GM21381 (cell line): Measurements from ENCODE around the gene ZNF592.

Source experiments
- ATAC-seq: cut with Tn5 transposase; IDR thresholded peaks from one replicate; pipeline ENCODE4 v1.9.1; 2021; ENCODE audit warnings: mild to moderate bottlenecking, moderate library complexity; ENCODE audit not compliant: unreplicated experiment

ZNF592 gene

DNA sequence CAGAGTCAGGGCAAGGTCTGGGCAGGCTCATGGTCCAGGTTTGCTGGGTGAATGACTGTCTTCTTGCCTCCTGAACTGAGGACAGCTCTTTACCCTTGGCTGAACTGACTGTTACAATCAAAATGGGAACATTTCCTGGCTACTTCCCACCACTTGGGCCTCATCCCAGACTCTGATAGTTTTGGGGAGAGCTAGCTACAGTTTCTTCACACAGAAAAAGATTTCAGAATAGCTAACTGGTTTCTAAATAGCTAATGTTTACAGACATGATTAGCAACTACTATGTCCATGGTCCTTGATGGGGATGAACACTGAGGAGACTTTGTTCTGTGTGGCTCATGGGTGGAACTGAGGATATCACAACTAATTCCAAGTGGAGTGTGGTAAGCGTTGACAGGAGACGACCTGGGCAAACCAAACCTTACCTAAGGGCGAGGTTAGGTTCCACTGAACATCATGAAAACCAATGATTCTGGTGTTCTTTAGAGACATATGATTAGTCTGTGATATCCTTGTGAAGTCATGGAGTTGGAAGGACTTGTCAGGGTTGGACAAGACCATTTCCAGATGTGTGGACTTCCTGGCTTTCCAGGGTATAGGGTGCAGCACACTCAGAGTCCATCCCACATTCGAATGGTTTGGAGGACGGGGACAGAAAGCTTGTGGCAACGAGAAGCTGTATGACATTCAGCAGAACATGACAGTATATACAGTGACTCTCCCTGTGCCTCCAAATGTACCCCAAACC lies 76.0 kb downstream of the ZNF592 start:
- no peak for ATAC-seq

DNA sequence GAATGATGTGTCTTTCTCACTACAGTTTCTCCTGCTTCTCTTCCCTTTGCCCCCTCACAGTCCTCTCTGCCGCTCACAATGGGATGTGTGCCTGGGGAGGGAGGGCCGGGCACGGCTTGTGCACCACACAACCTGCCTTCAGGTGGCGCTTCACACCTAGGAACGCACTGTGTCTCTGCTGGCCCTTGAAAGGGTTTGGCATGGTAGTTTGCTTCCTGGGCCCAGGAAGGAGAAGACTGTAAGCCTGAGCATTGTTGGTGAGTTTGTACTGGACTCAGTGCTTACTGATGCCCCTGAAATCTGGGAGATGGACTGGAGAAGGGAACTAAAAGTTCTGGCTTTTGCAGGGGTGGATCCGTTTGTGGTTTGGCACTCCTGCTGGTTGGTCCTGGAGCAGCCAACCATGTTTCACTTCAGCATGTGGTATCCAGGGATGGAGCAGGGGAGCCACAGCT lies 78.0 kb downstream of the ZNF592 start:
- ATAC-seq = no peak

- no peak for ATAC-seq
These were observed 78.9 kb downstream of the ZNF592 start for GRCh38 chr15:84827246-84827645.

DNA sequence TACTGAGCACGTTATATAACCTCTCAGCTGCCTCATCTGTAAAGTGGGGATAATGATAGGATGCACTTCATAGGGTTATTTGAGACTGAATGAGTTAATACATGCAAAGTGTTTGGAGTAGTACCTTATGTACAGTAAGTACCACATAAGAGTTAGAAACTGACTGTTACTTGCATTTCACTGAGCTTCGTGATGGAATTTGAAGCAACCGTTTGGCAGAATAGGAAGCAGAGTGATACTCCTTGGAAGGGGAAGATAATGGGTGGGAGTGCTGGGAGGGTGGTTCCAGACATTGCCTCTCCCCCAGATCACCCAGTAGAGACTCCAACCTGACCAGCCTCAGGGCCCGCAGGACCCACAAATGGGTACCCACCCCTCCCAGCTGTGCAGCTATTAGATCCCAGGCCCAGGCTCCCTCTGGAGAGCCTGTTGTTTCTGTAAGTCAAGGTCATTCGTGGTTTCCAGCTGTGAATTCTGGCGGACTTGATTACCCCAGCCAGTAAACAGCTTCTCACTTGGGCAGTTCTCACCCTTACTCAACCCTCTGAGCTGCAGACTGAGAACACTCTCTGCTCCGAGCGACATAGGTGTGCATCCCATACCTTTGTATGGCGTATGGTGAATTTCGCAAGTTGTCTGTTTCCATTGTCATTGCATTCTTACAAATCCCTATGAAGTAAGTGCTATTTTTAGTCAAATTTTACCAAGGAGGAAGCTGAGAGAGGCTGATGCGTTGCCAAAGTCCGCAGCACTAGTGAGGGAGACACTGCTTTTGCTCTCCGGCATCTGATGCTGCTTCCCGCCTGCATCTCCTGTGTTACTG lies 79.9 kb downstream of the ZNF592 start:
- ATAC-seq = no peak

DNA sequence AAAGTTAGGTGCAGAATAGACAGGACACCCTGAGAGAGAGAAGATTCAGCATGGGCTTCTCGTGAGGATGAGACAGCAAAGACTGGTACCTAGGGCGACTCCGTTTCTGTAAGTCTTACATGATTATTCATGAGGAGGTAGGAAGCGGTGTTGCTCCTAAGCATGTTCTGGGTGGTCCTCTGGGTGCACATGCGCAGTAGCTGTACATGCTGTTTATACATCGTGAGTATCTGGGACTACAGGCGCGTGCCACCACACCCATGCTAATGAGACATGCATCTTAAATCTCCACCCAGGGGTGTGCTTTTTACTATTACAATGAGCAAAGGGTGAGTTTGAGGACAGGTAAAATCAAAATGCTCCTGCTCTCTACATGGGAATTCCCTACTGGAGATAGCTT lies 81.0 kb downstream of the ZNF592 start:
- ATAC-seq = no peak

GRCh38 chr15:84830036-84830435 lies 81.6 kb downstream of the ZNF592 start:
- no peak for ATAC-seq

GRCh38 chr15:84831028-84831427 lies 82.6 kb downstream of the ZNF592 start:
- ATAC-seq = no peak

DNA sequence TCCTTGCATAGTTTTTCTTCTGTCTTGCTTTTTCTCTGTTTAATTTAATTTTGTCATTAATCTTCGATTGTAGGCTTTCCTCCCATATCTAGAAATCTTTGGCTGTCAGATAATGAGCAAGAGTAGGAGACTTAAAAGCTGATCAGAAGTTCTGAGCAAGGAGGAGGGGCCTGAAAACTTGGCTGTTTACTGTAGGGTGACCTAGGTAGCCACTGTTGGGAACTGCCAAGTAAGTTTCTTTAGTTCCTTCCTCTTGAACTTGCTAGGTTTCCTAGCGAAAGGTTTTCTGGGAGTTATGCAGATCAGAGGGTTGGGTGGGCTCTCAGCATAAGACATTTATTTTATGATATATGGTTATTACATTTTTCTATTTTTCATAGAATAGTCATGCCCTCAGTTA lies 83.2 kb downstream of the ZNF592 start:
- no peak for ATAC-seq

DNA sequence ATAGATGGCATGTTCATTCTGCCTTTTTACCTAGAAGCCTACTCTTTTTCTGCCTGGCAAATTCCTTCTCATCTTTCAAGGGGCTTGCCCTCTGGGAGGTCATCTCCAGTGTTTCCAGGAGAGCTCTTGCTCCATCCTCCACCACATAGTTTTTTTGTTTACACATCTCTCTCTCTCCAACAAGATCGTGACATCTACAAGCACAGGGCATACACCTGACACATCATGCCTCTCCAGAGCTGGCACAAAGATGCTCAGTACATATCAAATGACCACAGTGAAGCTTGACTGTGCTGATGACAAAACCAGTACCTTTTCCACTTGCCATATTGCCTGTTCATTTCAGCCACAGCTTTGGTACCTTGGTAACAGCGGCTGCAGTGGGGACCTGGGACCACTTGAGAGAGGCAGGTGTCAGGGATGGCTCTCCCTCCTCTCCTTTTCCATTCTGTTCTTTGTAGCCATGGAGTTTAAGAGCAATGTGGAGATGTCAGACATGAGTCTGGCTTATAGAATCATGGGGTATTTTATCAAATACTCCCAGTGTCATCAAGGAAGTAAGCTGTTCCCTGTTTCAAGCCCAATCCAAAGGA lies 84.2 kb downstream of the ZNF592 start:
- ATAC-seq = no peak

DNA sequence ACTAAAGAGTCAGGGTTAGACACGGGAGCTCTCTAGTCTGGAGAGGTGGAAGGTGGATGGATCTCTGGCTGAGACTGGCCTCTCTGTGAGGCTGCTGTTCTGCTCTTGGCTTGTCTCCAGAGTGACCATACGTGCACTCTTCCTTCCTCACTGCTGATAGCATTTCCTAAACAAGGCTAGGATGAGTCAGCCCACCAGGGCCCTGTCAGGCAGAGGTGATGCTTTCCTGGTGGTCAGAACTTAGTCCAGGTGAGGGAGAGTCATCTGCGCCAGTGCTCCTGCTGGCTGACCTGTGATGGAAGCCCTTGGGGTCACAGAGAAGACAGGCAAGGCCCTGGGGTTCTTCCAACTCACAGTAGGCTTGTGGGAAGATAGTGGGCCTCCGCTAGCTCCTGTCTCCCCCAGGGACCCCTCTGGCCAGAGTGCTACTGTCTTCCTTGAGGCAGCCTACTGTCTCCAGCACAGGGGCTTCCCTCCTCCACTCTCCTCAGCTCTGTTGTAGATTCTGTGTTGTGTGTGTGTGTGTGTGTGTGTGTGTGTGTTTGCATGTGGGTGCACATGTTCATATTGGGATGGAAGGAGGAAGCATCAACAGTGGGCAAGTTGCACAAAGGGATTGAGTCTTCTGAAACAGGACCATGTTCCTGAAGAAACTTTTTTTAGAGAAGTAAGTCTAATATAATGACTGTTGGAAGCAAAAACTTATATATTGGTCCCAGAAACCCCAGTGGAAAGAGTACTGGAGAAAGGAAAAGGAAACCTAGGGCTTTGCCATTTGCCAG lies 85.2 kb downstream of the ZNF592 start:
- ATAC-seq = no peak

GRCh38 chr15:84834229-84834955 lies 86.0 kb downstream of the ZNF592 start:
- ATAC-seq = no peak

DNA sequence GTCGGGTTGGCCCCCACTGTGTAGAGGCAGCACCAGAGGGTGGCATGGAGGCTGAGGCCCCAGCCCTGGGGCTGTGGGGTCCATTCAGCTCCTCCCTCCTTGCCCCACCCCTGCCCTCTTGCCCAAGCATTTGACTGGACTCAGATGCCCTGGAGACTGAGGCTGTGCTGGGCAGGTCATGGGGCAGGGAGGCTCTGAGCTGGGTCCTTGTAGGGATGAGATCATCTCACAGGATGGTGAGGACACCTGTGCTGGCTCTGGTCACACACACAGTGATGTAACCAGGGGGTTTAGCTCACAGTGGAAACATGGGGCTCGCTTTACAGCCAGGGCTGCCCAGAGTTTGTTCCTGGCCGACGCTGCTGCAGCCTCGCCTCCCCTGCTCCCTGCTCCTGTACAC lies 86.6 kb downstream of the ZNF592 start:
- no peak for ATAC-seq

DNA sequence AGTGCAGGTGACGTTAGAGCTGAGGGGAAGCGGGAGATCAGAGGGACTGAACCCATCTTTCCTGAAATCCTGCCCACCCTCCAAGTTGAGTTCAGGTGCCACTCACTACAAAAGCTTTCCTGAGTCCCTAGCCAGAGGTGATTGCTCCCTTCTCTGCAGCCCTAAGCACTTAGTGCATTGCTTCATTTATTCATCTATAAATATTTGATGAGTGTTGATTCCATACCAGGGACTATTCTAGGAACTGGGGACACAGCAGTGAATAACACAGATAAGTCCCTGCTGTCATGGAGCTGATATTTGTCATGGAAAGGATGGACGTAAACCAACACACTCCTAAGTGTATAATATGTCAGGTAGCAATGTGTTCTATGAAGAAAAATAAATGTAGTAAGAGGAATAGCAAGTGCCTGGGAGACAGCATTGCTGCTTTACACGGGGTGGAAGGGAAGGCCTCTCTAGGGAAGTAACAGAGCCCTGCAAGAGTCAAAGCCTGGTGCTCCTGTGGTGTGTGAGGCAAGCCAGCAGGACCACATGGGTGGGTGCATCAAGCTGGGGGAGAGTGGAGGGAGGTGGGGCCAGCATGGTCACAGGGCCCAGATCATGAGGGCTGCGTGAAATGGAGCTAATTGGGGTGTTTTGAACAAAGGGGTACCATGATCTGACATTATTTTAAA lies 87.4 kb downstream of the ZNF592 start:
- ATAC-seq = no peak

GRCh38 chr15:84836844-84837243 lies 88.5 kb downstream of the ZNF592 start:
- ATAC-seq = no peak

- ATAC-seq = no peak
These were observed 91.3 kb downstream of the ZNF592 start for GRCh38 chr15:84839714-84840113.

DNA sequence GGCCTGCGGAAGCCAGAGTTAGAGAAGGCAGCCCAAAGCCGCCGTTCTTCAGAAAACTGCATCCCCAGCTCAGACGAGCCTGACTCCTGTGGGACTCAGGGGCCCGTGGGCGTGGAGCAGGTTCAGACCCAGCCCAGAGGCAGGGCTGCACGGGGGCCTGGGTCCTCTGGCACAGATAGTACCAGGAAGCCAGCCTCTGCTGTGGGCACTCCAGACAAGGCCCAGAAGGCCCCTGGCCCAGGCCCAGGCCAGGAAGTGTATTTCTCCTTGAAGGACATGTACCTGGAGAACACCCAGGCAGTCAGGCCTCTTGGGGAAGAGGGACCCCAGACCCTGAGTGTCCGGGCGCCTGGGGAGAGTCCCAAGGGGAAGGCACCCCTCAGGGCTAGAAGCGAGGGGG lies 91.9 kb downstream of the ZNF592 start:
- no peak for ATAC-seq

DNA sequence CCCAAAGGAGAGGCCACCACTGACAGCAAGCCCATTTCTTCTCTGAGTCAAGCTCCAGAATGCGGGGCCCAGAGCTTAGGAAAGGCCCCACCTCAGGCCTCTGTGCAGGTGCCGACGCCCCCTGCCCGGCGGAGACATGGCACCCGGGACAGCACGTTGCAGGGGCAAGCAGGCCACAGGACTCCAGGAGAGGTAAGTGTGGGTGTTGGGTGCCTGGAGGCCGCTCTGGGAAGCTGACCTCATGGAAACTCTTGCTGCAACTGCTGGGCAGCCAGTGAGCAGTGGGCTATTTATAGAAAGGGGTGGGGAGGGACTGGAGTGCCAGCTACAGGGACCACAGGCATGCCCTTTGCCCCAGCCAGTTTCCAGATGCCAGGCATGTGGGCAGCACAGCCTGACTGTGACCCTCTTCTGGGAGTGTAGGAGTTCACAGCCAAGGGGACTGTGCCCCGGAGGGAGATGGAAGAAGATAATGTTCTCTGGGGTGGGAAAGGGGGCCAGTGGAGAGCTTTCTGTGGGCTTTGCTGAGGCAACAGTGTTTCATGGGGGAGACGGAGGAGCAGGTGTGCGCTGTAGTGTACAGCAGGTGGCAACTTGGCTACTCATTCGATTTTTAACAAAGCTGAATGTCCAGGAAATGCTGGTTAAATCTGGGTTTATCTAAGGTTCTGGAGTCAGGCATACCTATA lies 92.5 kb downstream of the ZNF592 start:
- ATAC-seq = no peak

DNA sequence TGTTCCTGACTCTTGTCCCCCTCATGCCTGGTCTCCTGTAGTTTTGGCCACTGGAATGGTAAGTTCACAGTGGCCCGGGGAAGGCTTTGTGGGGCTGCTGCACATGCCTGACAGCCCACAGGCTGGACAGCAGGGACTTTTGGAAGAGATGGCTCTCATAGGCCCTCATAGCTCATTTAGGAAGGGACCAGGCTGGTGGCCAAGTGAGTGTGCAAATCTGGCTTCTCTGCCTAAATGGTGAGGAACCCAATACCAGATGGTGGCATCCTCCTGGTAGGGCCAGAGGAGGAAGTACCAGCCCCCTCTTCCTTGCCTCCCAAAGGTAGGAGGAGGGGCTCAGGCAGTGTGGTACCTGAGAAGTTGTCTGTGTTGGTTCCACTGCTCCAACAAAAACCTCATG lies 94.4 kb downstream of the ZNF592 start:
- ATAC-seq = no peak

DNA sequence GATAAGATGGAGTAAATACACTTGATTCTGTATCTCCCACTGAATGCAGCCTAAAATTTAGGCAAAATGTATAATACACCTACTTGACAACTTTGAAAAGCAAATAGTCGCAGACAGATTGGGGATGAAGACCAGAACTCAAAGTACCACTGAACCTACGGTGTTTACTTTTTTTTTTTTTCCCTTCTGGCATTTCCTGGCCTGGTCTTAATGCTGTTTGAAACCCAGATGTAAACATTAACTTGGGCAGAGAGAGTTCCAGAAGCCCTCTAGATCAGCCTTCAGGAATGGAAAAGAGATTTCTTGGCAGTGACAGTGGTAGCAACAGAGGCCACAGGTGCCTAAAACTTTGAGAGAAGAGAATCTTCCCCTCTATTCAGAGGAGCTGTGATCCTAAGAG lies 96.6 kb downstream of the ZNF592 start:
- no peak for ATAC-seq
